Putamen (tissue), 1 donor: ENCODE measurements around the gene RRAD.

Experiments used
- DNase-seq: peaks from one replicate; pipeline ENCODE4 v3.0.0-alpha.2; 2016; ENCODE audit warnings: low spot score

RRAD gene

GRCh38 chr16:66881014-66881417, 44.3 kb downstream of the RRAD start:
- DNase-seq = no peak

- DNase-seq = peak; percentile 92
Observed at GRCh38 chr16:66880288-66881013, 44.9 kb downstream of the RRAD start, which contains the start of gene PDP2. PDP2 (plus strand) TSS chr16:66880515; CDS start chr16:66884285, 3,770 bp downstream.

GRCh38 chr16:66878067-66878466, 47.3 kb downstream of the RRAD start:
- DNase-seq = no peak

GRCh38 chr16:66874079-66874775, 51.1 kb downstream of the RRAD start:
- DNase-seq = no peak

GRCh38 chr16:66873685-66874055, 51.7 kb downstream of the RRAD start:
- no peak for DNase-seq

GRCh38 chr16:66872943-66873684, 52.2 kb downstream of the RRAD start:
- DNase-seq = peak; percentile 76

GRCh38 chr16:66872559-66872942, 52.8 kb downstream of the RRAD start:
- no peak for DNase-seq

GRCh38 chr16:66871840-66872239, 53.5 kb downstream of the RRAD start:
- DNase-seq = no peak
